ENCODE measurements around the gene RNF169. TPM values are rescaled to one million over a fixed set of nuclear protein-coding genes. Genes with fewer than 3 reads are reported as not detected.

RNF169 gene
- total RNA-seq, 1 donor from 2014 or later = 15.5 TPM

GRCh38 chr11:74842967-74843366 lies 94.3 kb downstream of the RNF169 start:
- no peaks in the 10 kb centered on the region for H3K9me3 Mint-ChIP-seq (ENCODE audit: unreplicated experiment)
- TF ChIP-seq CTCF (IDR thresholded peaks at IDR 0.05) = no peak
- H3K27me3 Mint-ChIP-seq (ENCODE audit: unreplicated experiment) = no peaks in the 10 kb centered on the region
- no peak overlapping the region for H3K27ac Mint-ChIP-seq (ENCODE audit: unreplicated experiment)
- H3K36me3 Mint-ChIP-seq (ENCODE audit: unreplicated experiment) = peaks cover 24% of the 10 kb centered on the region
- no peak for DNase-seq (ENCODE audit: extremely low spot score, unreplicated experiment)
- no peak overlapping the region for H3K4me3 Mint-ChIP-seq (ENCODE audit: unreplicated experiment)
- H3K4me1 Mint-ChIP-seq (ENCODE audit: unreplicated experiment) = no peaks in the 10 kb centered on the region

- H3K4me3 Mint-ChIP-seq (ENCODE audit: unreplicated experiment) = no peak overlapping the region
- TF ChIP-seq CTCF (IDR thresholded peaks at IDR 0.05) = no peak
- peaks cover 26% of the 10 kb centered on the region for H3K36me3 Mint-ChIP-seq (ENCODE audit: unreplicated experiment)
- H3K27me3 Mint-ChIP-seq (ENCODE audit: unreplicated experiment) = no peaks in the 10 kb centered on the region
- H3K27ac Mint-ChIP-seq (ENCODE audit: unreplicated experiment) = no peak overlapping the region
- H3K4me1 Mint-ChIP-seq (ENCODE audit: unreplicated experiment) = no peaks in the 10 kb centered on the region
- no peaks in the 10 kb centered on the region for H3K9me3 Mint-ChIP-seq (ENCODE audit: unreplicated experiment)
- no peak for DNase-seq (ENCODE audit: extremely low spot score, unreplicated experiment)
Observed at GRCh38 chr11:74844072-74844471, 95.4 kb downstream of the RNF169 start.

- no peak for DNase-seq (ENCODE audit: extremely low spot score, unreplicated experiment)
- Mint-ChIP-seq H3K36me3 (ENCODE audit: unreplicated experiment) (peaks cover 26% of the 10 kb centered on the region), H3K9me3 (ENCODE audit: unreplicated experiment) (no peaks in the 10 kb centered on the region), H3K27me3 (ENCODE audit: unreplicated experiment) (no peaks in the 10 kb centered on the region), H3K4me1 (ENCODE audit: unreplicated experiment) (no peaks in the 10 kb centered on the region), H3K27ac (ENCODE audit: unreplicated experiment) (no peak overlapping the region), H3K4me3 (ENCODE audit: unreplicated experiment) (no peak overlapping the region)
- TF ChIP-seq CTCF (IDR thresholded peaks at IDR 0.05) = no peak
Observed at GRCh38 chr11:74844865-74845264, 96.2 kb downstream of the RNF169 start.

GRCh38 chr11:74845978-74846517 lies 97.4 kb downstream of the RNF169 start:
- Mint-ChIP-seq H3K9me3 (ENCODE audit: unreplicated experiment) (no peaks in the 10 kb centered on the region), H3K4me1 (ENCODE audit: unreplicated experiment) (peaks cover 4% of the 10 kb centered on the region), H3K27me3 (ENCODE audit: unreplicated experiment) (no peaks in the 10 kb centered on the region), H3K27ac (ENCODE audit: unreplicated experiment) (no peak overlapping the region), H3K4me3 (ENCODE audit: unreplicated experiment) (no peak overlapping the region), H3K36me3 (ENCODE audit: unreplicated experiment) (peaks cover 21% of the 10 kb centered on the region)
- no peak for TF ChIP-seq CTCF (IDR thresholded peaks at IDR 0.05)
- no peak for DNase-seq (ENCODE audit: extremely low spot score, unreplicated experiment)

- no peaks in the 10 kb centered on the region for H3K27me3 Mint-ChIP-seq (ENCODE audit: unreplicated experiment)
- H3K27ac Mint-ChIP-seq (ENCODE audit: unreplicated experiment) = no peak overlapping the region
- H3K9me3 Mint-ChIP-seq (ENCODE audit: unreplicated experiment) = no peaks in the 10 kb centered on the region
- H3K36me3 Mint-ChIP-seq (ENCODE audit: unreplicated experiment) = peaks cover 22% of the 10 kb centered on the region
- H3K4me3 Mint-ChIP-seq (ENCODE audit: unreplicated experiment) = no peak overlapping the region
- H3K4me1 Mint-ChIP-seq (ENCODE audit: unreplicated experiment) = peaks cover 4% of the 10 kb centered on the region
- no peak for TF ChIP-seq CTCF (IDR thresholded peaks at IDR 0.05)
- DNase-seq (ENCODE audit: extremely low spot score, unreplicated experiment) = no peak
Observed at GRCh38 chr11:74846770-74847169, 98.1 kb downstream of the RNF169 start.

Measured in osteocyte (in vitro differentiated cells).